GM12872 (cell line): ENCODE measurements around the gene SLMAP.

Experiments
- CTCF ChIP-seq: IDR thresholded peaks from 3 replicates; pipeline ENCODE4 v1.5.1; 2011; ENCODE audit warnings: low read depth, mild to moderate bottlenecking, low read length, moderate library complexity; ENCODE audit not compliant: insufficient read depth

The SLMAP gene

DNA sequence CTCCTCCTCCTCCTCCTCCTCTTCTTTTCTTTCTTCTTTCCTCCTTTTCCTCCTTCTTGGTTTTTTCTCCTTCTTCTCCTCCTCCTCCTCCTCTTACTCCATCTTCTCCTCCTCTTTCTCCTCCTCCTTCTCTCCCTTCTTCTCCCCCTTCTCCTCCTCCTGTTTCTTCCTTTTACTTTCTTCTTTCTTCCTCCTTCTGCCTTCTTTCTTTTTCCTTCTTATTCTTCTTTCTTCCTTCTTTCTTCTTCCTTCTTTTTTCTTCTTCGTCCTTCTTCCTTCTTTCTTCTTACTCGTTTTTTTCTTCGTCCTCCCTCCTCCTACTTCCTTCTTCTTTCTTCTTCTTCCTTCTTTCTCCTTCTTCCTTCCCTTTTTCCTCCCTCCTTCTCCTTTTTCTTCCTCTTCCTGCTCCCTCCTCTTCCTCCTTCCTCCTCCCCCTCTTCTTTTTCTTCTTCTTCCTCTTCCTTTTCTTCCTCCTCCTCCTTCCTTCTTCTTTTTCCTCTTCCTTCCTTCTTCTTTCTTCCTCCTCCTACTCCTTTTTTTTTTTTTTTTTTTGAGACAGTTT is 92.1 kb downstream of the SLMAP start:
- no peak for TF ChIP-seq CTCF

- TF ChIP-seq CTCF: no peak
Measured at GRCh38 chr3:57851304-57851703, 95.2 kb downstream of the SLMAP start.

- no peak for TF ChIP-seq CTCF
Measured at GRCh38 chr3:57852896-57853295, 96.8 kb downstream of the SLMAP start.

GRCh38 chr3:57855281-57855680 is 99.2 kb downstream of the SLMAP start:
- no peak for TF ChIP-seq CTCF

GRCh38 chr3:57855943-57856342 is 99.8 kb downstream of the SLMAP start:
- TF ChIP-seq CTCF: no peak

DNA sequence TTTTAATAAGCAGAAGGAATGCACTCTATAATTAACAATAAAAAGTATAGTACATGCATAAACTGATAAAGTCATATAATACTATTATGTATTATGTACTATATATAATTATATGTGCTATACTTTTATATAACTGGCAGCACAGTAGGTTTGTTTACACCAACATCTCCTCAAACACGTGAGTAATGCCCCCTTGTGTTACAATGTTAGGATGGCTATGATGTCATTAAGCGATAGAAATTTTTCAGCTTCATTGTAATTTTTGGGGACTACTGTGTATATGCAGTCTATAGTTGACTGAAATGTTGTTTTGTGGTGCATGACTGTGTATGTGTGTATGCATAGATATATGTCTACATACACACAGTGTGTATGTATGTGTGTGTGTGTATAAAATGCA is 100.6 kb downstream of the SLMAP start:
- 0 out of 3 replicates have a peak, but pooled peaks have one; percentile 13 for TF ChIP-seq CTCF

DNA sequence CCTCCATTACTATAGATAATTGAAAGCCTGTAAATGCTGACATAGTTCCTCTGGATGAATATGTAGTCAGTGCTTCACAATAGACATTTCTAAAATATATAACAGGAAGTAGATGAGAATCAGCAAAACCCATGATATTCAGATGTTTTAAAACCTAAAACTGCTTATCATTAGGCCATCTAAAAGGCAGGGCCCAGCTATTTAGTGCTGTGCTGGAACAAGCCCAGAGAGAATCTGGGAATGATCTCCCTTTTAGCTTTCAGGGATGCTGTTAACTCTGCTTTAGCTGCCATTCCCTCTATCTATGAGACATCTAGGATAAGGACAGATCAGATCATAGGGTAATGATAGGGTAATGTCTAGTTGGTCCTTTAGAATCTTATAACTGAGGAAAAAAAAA is 106.8 kb downstream of the SLMAP start:
- no peak for TF ChIP-seq CTCF
